Smooth muscle cell (in vitro differentiated cells): ENCODE measurements around the gene NCKAP5. TPM values are rescaled to one million over a fixed set of nuclear protein-coding genes. Genes with fewer than 3 reads are reported as not detected.

Source experiments
- DNase-seq: peaks from one replicate; lab custom pipeline; 2025; ENCODE audit not compliant: unreplicated experiment; lab: John Stamatoyannopoulos, UW
- H2AFZ ChIP-seq: fragments of 200-600 bp; sonication (generic); 2 replicates; pipeline ENCODE4 v1.6.0; 2016; ENCODE audit warnings: antibody characterized with exemption, low read depth, mild to moderate bottlenecking
- H3F3A ChIP-seq: fragments of 200-600 bp; sonication (generic); 2 replicates; pipeline ENCODE4 v1.6.0; 2017; ENCODE audit warnings: antibody characterized with exemption, low read depth
- H3K27ac ChIP-seq: fragments of 200-600 bp; sonication (generic); 2 replicates; pipeline ENCODE4 v1.5.1; 2016; ENCODE audit warnings: low read depth, mild to moderate bottlenecking
- H3K27me3 ChIP-seq: fragments of 200-600 bp; sonication (generic); 2 replicates; pipeline ENCODE4 v1.6.1; 2016; ENCODE audit warnings: low read depth, mild to moderate bottlenecking
- H3K36me3 ChIP-seq: fragments of 200-600 bp; sonication (generic); 2 replicates; pipeline ENCODE4 v1.5.1; 2016; ENCODE audit warnings: low read depth
- H3K4me1 ChIP-seq: fragments of 200-600 bp; sonication (generic); 2 replicates; pipeline ENCODE4 v1.5.1; 2016; ENCODE audit warnings: low read depth
- H3K4me2 ChIP-seq: fragments of 200-600 bp; sonication (generic); 2 replicates; pipeline ENCODE4 v1.6.0; 2016; ENCODE audit warnings: mild to moderate bottlenecking
- H3K4me3 ChIP-seq: fragments of 200-600 bp; sonication (generic); 2 replicates; pipeline ENCODE4 v1.5.1; 2016; ENCODE audit warnings: mild to moderate bottlenecking
- H3K79me2 ChIP-seq: fragments of 200-600 bp; sonication (generic); 2 replicates; pipeline ENCODE4 v1.6.0; 2016; ENCODE audit warnings: low read depth, mild to moderate bottlenecking
- H3K9ac ChIP-seq: fragments of 200-600 bp; sonication (generic); 2 replicates; pipeline ENCODE4 v1.6.0; 2016; ENCODE audit warnings: low read depth
- H3K9me3 ChIP-seq: fragments of 200-600 bp; sonication (generic); replicated peaks from 2 replicates; pipeline ENCODE4 v1.5.1; 2016; ENCODE audit warnings: low read depth
- H4K20me1 ChIP-seq: fragments of 200-600 bp; sonication (generic); 2 replicates; pipeline ENCODE4 v1.6.0; 2016; ENCODE audit warnings: low read depth
- CTCF ChIP-seq: fragments of 200-600 bp; sonication (generic); IDR thresholded peaks from 2 replicates; pipeline ENCODE4 v1.5.1; 2017; ENCODE audit warnings: borderline replicate concordance, mild to moderate bottlenecking, antibody characterized with exemption; ENCODE audit not compliant: insufficient read depth, poor library complexity, severe bottlenecking
- WGBS: methylation state at CpG from one replicate; pipeline ENCODE4 v1.1.7; 2016; ENCODE audit warnings: low lambda C conversion rate; 5-methylcytosine and 5-hydroxymethylcytosine counted together
- polyA plus RNA-seq: library from polyadenylated mRNA; unstranded; fragments of >200 nt; fragmentation: Nextera tagmentation; extraction: Ambion mirVana; gene quantifications from 2 replicates; pipeline ENCODE4 v1.2.1, GENCODE V29; 2016
- total RNA-seq: library from RNA; depleted of rRNA; stranded (reverse); fragments of >200 nt; gene quantifications from 2 replicates; pipeline ENCODE4 v1.2.3, GENCODE V29; 2014

NCKAP5 gene
- total and polyA plus RNA-seq, 2 experiments from 2014 or later: 4.6 to 9.5 TPM

GRCh38 chr2:133142087-133142486 lies 426.2 kb downstream of the NCKAP5 start:
- H3K4me1 ChIP-seq: peaks cover 15% of the 10 kb centered on the region
- no peak for DNase-seq
- H2AFZ ChIP-seq: no peak overlapping the region
- H3K9ac ChIP-seq: no peak overlapping the region
- no peaks in the 10 kb centered on the region for H3K27me3 ChIP-seq
- no peak overlapping the region for H3K27ac ChIP-seq
- H3K36me3 ChIP-seq: no peaks in the 10 kb centered on the region
- H3F3A ChIP-seq: no peaks in the 10 kb centered on the region
- no peak for TF ChIP-seq CTCF
- H4K20me1 ChIP-seq: no peaks in the 10 kb centered on the region
- no peaks in the 10 kb centered on the region for H3K79me2 ChIP-seq
- H3K4me2 ChIP-seq: no peak overlapping the region
- WGBS: 96% methylated on average over 3 of the region's 3 CpGs
- no peak overlapping the region for H3K4me3 ChIP-seq
- H3K9me3 ChIP-seq: no peaks in the 10 kb centered on the region

- WGBS: 90% methylated on average over 1 of the region's 1 CpG
- H3K36me3 ChIP-seq: no peaks in the 10 kb centered on the region
- H3K9me3 ChIP-seq: no peaks in the 10 kb centered on the region
- H3K27me3 ChIP-seq: no peaks in the 10 kb centered on the region
- peaks cover 15% of the 10 kb centered on the region for H3K4me1 ChIP-seq
- H3K4me3 ChIP-seq: no peak overlapping the region
- H3K9ac ChIP-seq: no peak overlapping the region
- no peak overlapping the region for H2AFZ ChIP-seq
- H3K79me2 ChIP-seq: no peaks in the 10 kb centered on the region
- H3K4me2 ChIP-seq: no peak overlapping the region
- H3K27ac ChIP-seq: no peak overlapping the region
- TF ChIP-seq CTCF: no peak
- no peaks in the 10 kb centered on the region for H3F3A ChIP-seq
- no peaks in the 10 kb centered on the region for H4K20me1 ChIP-seq
- DNase-seq: no peak
Observed at GRCh38 chr2:133140620-133141019, 427.6 kb downstream of the NCKAP5 start.

GRCh38 chr2:133139847-133140533 lies 428.3 kb downstream of the NCKAP5 start:
- 74% methylated on average over 4 of the region's 4 CpGs for WGBS
- H3K4me3 ChIP-seq: no peak overlapping the region

More at GRCh38 chr2:133139847-133140533, 428.3 kb downstream of the NCKAP5 start:
- H3K9ac ChIP-seq: no peak overlapping the region
- H3K4me2 ChIP-seq: no peak overlapping the region
- no peaks in the 10 kb centered on the region for H3K36me3 ChIP-seq
- H3K27me3 ChIP-seq: no peaks in the 10 kb centered on the region
- no peaks in the 10 kb centered on the region for H3K9me3 ChIP-seq
- H4K20me1 ChIP-seq: no peaks in the 10 kb centered on the region
- TF ChIP-seq CTCF: no peak
- no peaks in the 10 kb centered on the region for H3K79me2 ChIP-seq
- H3K27ac ChIP-seq: no peak overlapping the region
- no peak for DNase-seq
- peaks cover 15% of the 10 kb centered on the region for H3K4me1 ChIP-seq
- H3F3A ChIP-seq: no peaks in the 10 kb centered on the region
- no peak overlapping the region for H2AFZ ChIP-seq
